ENCODE results near the gene POMGNT2. TPM values are rescaled to one million over a fixed set of nuclear protein-coding genes. Genes with fewer than 3 reads are reported as not detected.

POMGNT2 gene
- total RNA-seq (10 to 100 TPM; 16.9 to 28.2 (median 25.0) TPM), polyA plus RNA-seq (23.4 TPM)
- long read RNA-seq, donor 1, transcript POMGNT2-202 (3 exons, 2,531 nt): major isoform, 13 of 63 reads
- long read RNA-seq, donor 1, transcript POMGNT2-201 (2 exons, 2,544 nt): minor isoform, 12 of 63 reads
- long read RNA-seq, donor 1, partial matches to known transcripts: 4 of 63 reads
- long read RNA-seq, donor 1, other reads (novel, unspliced or antisense): 34 of 63 reads
- long read RNA-seq, donor 2, transcript POMGNT2-202 (3 exons, 2,531 nt): minor isoform, 10 of 38 reads
- long read RNA-seq, donor 2, transcript POMGNT2-201 (2 exons, 2,544 nt): major isoform, 16 of 38 reads
- long read RNA-seq, donor 2, partial matches to known transcripts: 9 of 38 reads
- long read RNA-seq, donor 2, other reads (novel, unspliced or antisense): 3 of 38 reads
- long read RNA-seq, donor 3, transcript POMGNT2-202 (3 exons, 2,531 nt): minor isoform, 6 of 67 reads
- long read RNA-seq, donor 3, transcript POMGNT2-201 (2 exons, 2,544 nt): major isoform, 10 of 67 reads
- long read RNA-seq, donor 3, partial matches to known transcripts: 14 of 67 reads
- long read RNA-seq, donor 3, other reads (novel, unspliced or antisense): 37 of 67 reads
- long read RNA-seq, donor 4, transcript POMGNT2-202 (3 exons, 2,531 nt): major isoform, 14 of 41 reads
- long read RNA-seq, donor 4, transcript POMGNT2-201 (2 exons, 2,544 nt): minor isoform, 7 of 41 reads
- long read RNA-seq, donor 4, partial matches to known transcripts: 2 of 41 reads
- long read RNA-seq, donor 4, other reads (novel, unspliced or antisense): 18 of 41 reads

DNA sequence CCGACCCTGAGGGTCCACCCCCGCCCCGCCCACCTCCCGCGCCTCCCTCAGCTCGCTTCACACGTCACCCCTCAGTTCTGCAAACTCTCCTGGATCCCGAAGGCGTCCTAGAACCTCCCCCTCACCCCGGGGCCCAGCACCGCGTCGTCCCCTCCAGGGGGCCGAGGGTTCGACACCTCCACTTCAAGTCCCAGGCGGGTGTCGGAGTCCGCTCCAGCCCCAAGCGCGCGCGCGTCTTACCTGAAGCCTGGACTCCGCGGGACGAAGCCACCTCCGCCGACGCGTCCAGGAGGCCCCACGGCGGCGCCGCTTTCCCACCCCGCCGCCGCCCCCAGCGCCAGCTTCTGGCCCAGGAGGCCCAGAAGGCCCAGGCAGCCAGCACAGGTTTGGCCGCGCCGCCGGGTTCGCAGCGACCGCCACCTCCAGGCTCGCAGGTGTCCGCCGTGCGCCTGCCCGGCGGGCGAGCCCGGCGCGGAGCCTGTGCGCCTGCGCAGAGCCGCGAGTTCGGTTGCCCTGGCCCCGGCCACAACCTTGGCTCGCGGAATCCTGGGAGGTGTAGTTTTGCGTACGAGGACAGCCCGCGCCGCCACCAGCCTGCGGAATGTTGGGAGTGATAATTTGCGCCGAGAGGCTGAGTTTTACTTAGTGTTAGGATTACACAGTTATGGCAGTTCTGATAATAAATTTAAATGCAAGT is at the start of gene POMGNT2:
TSS of gene POMGNT2 (minus strand) at position 484 of the 697 bp plus-strand sequence. CDS start 24,648 bp downstream, outside the sequence.
- Histone ChIP-seq H3K4me3 (ENCODE audit: low read length) (peak within 1 kb of the TSS; percentile 67), H3K4me1 (ENCODE audit: control insufficient read depth, insufficient read depth, low read length) (peaks cover 9% of the 10 kb centered on the region), H3K9me3 (ENCODE audit: control insufficient read depth, low read length) (no peaks in the 10 kb centered on the region), H3K27me3 (ENCODE audit: control insufficient read depth, insufficient read depth) (no peaks in the 10 kb centered on the region), H3K27ac (ENCODE audit: low read length) (peak within 1 kb of the TSS; percentile 37)
- DNase-seq (peak; percentile 91 to 97 (median 96)), ATAC-seq (peak; percentile 96 to 97)
- intact Hi-C loops (cut with DNase I): no loop called here
- WGBS: under 1% methylated on average over 71 of the region's 71 CpGs

- peaks cover 6% of the 10 kb centered on the region for H3K4me1 ChIP-seq (ENCODE audit: control insufficient read depth, insufficient read depth, low read length)
- no peak overlapping the region for H3K4me3 ChIP-seq (ENCODE audit: low read length)
- H3K27me3 ChIP-seq (ENCODE audit: control insufficient read depth, insufficient read depth): no peaks in the 10 kb centered on the region
- no peak overlapping the region for H3K27ac ChIP-seq (ENCODE audit: low read length)
- 56% methylated on average over 5 of the region's 5 CpGs for WGBS
- intact Hi-C loops (cut with DNase I): loop anchor here (5.0 kb wide), 2 partner anchors 188 to 193 kb away; no protein-coding TSS in a partner anchor
- no peaks in the 10 kb centered on the region for H3K9me3 ChIP-seq (ENCODE audit: control insufficient read depth, low read length)
- peak in 1 of 3 donors; percentile 55 for DNase-seq
- ATAC-seq: peak in 1 of 2 donors; percentile 23
Observed at GRCh38 chr3:43154980-43155379, 49.1 kb upstream of the POMGNT2 start.

DNA sequence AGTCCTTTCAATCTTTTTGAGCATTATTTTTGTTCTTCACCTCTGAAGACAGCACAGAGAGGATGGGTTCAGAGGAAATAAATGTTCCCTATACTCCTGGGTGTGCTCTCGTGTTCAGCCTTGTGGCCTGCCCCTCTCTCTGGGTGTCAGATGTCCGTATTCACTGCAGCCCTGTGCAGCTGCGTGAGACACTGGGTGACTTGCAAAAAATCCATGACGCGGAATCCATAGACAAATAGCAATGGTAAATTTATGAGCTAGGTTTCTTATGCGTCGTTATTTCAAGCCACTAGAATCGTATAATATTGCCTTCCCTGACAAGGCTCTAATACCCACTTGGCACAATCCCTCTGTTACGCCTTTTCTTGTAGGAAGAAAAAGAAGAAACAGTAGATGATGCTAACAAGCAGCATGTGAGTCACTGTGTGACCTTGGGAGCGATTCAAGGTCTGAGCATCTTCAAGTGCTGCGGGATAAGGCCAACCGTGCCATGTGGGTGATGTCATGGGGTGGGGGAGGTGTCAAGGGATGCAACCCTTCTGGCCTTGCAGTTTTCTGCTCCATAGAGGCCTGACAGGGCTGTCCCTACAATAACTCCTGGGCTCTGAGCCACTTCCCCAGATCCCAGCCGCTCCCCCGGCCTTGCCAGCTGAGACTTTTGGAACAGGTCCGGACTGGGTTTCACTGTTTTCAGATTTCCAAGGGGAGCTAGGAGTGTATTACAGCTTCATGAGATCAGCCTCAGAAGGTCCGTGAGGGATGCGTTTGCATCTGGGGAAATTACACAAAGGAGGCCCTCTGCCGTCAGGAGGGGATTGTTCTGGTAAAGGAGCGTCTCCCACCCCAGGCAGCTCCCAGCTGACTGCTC is 47.6 kb upstream of the POMGNT2 start:
- WGBS: 55% methylated on average over 19 of the region's 19 CpGs
- peaks cover 6% of the 10 kb centered on the region for H3K4me1 ChIP-seq (ENCODE audit: control insufficient read depth, insufficient read depth, low read length)
- ATAC-seq: peak; percentile 82 to 84
- no peaks in the 10 kb centered on the region for H3K9me3 ChIP-seq (ENCODE audit: control insufficient read depth, low read length)
- H3K4me3 ChIP-seq (ENCODE audit: low read length): no peak overlapping the region
- intact Hi-C loops (cut with DNase I): no loop called here
- no peak overlapping the region for H3K27ac ChIP-seq (ENCODE audit: low read length)
- peak; percentile 83 to 87 (median 86) for DNase-seq
- no peaks in the 10 kb centered on the region for H3K27me3 ChIP-seq (ENCODE audit: control insufficient read depth, insufficient read depth)

GRCh38 chr3:43152649-43153048 is 46.8 kb upstream of the POMGNT2 start:
- ATAC-seq (no peak), DNase-seq (no peak)
- intact Hi-C loops (cut with DNase I): no loop called here
- no peaks in the 10 kb centered on the region for H3K27me3 ChIP-seq (ENCODE audit: control insufficient read depth, insufficient read depth)
- H3K27ac ChIP-seq (ENCODE audit: low read length): no peak overlapping the region
- H3K9me3 ChIP-seq (ENCODE audit: control insufficient read depth, low read length): no peaks in the 10 kb centered on the region
- peaks cover 6% of the 10 kb centered on the region for H3K4me1 ChIP-seq (ENCODE audit: control insufficient read depth, insufficient read depth, low read length)
- H3K4me3 ChIP-seq (ENCODE audit: low read length): no peak overlapping the region
- WGBS: 40% methylated on average over 5 of the region's 5 CpGs

GRCh38 chr3:43148033-43148432 is 42.2 kb upstream of the POMGNT2 start:
- H3K4me3 ChIP-seq (ENCODE audit: low read length): no peak overlapping the region
- H3K9me3 ChIP-seq (ENCODE audit: control insufficient read depth, low read length): no peaks in the 10 kb centered on the region
- intact Hi-C loops (cut with DNase I): no loop called here
- DNase-seq (no peak), ATAC-seq (no peak)
- H3K27ac ChIP-seq (ENCODE audit: low read length): no peak overlapping the region
- H3K4me1 ChIP-seq (ENCODE audit: control insufficient read depth, insufficient read depth, low read length): peaks cover 2% of the 10 kb centered on the region
- H3K27me3 ChIP-seq (ENCODE audit: control insufficient read depth, insufficient read depth): no peaks in the 10 kb centered on the region

- Histone ChIP-seq H3K9me3 (ENCODE audit: control insufficient read depth, low read length) (no peaks in the 10 kb centered on the region), H3K27me3 (ENCODE audit: control insufficient read depth, insufficient read depth) (no peaks in the 10 kb centered on the region), H3K4me3 (ENCODE audit: low read length) (no peak overlapping the region), H3K27ac (ENCODE audit: low read length) (no peak overlapping the region), H3K4me1 (ENCODE audit: control insufficient read depth, insufficient read depth, low read length) (no peaks in the 10 kb centered on the region)
- 96% methylated on average over 1 of the region's 1 CpG for WGBS
- intact Hi-C loops (cut with DNase I): no loop called here
- no peak for DNase-seq
- ATAC-seq: no peak
Observed at GRCh38 chr3:43146599-43146998, 40.7 kb upstream of the POMGNT2 start.

- intact Hi-C loops (cut with DNase I): no loop called here
- Histone ChIP-seq H3K27ac (ENCODE audit: low read length) (no peak overlapping the region), H3K4me3 (ENCODE audit: low read length) (no peak overlapping the region), H3K27me3 (ENCODE audit: control insufficient read depth, insufficient read depth) (no peaks in the 10 kb centered on the region), H3K4me1 (ENCODE audit: control insufficient read depth, insufficient read depth, low read length) (no peaks in the 10 kb centered on the region), H3K9me3 (ENCODE audit: control insufficient read depth, low read length) (no peaks in the 10 kb centered on the region)
- ATAC-seq (no peak), DNase-seq (no peak)
- 58% methylated on average over 7 of the region's 7 CpGs for WGBS
Observed at GRCh38 chr3:43144761-43145490, 39.0 kb upstream of the POMGNT2 start.

GRCh38 chr3:43142472-43142871 is 36.6 kb upstream of the POMGNT2 start:
- WGBS: 26% methylated on average over 3 of the region's 3 CpGs
- ATAC-seq (no peak), DNase-seq (no peak)
- intact Hi-C loops (cut with DNase I): no loop called here
- Histone ChIP-seq H3K27ac (ENCODE audit: low read length) (no peak overlapping the region), H3K4me3 (ENCODE audit: low read length) (no peak overlapping the region), H3K27me3 (ENCODE audit: control insufficient read depth, insufficient read depth) (no peaks in the 10 kb centered on the region), H3K9me3 (ENCODE audit: control insufficient read depth, low read length) (no peaks in the 10 kb centered on the region), H3K4me1 (ENCODE audit: control insufficient read depth, insufficient read depth, low read length) (no peaks in the 10 kb centered on the region)

DNA sequence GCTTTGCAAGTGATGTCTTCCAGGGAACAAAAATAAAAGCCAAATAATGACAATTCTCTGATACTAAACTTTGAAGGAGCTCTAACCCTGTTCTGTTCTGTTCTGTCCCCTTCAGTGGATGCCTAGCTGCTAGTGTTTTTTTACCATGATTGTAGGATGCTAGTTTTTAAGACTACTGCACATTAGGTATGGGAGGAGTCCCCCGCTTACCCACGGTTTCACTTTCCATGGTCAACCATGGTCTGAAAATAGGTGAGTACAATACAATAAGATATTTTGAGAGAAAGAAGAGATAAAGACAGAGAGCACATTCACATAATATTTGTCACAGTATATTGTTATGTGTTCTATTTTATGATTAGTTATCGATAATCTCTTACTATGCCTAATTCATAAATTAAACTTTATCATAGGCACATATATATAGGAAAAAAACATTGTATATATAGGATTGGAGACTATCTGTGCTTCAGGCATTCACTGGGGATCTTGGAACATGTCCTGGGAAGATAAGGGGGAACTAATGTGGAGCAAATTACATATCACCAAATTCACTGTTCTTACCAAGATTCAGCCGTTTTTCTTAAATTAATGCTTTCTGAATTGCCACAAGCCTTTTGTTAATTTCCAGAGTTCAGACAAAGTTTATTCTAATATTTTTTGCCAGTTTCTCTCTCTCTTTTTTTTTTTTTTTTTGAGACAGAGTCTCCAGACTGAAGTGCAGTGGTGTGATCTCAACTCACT is 32.8 kb upstream of the POMGNT2 start:
- no peak overlapping the region for H3K27ac ChIP-seq (ENCODE audit: low read length)
- H3K4me3 ChIP-seq (ENCODE audit: low read length): no peak overlapping the region
- WGBS: 78% methylated on average over 4 of the region's 4 CpGs
- DNase-seq (no peak), ATAC-seq (no peak)
- intact Hi-C loops (cut with DNase I): no loop called here
- H3K27me3 ChIP-seq (ENCODE audit: control insufficient read depth, insufficient read depth): no peaks in the 10 kb centered on the region
- H3K9me3 ChIP-seq (ENCODE audit: control insufficient read depth, low read length): no peaks in the 10 kb centered on the region
- no peaks in the 10 kb centered on the region for H3K4me1 ChIP-seq (ENCODE audit: control insufficient read depth, insufficient read depth, low read length)

All from right cardiac atrium (tissue), 5 donors.